Astrocyte (in vitro differentiated cells and primary cell): ENCODE data around the gene CCSER1. TPM values are rescaled to one million over a fixed set of nuclear protein-coding genes. Genes with fewer than 3 reads are reported as not detected.

Experiments
- DNase-seq: peaks from one replicate; pipeline ENCODE4 v3.0.0-alpha.2; 2010; ENCODE audit warnings: low read depth
- FAIRE-seq: peaks from 2 replicates; lab custom pipeline; 2011; peaks lifted over from hg19 to GRCh38; lab: Jason Lieb, UNC
- H2AFZ ChIP-seq: 2 replicates; pipeline ENCODE4 v1.6.0; 2012; ENCODE audit warnings: low read depth, low read length, inconsistent platforms
- H3K27ac ChIP-seq: 2 replicates; pipeline ENCODE4 v1.5.1; 2011; ENCODE audit warnings: low read depth, low read length, inconsistent platforms
- H3K27me3 ChIP-seq: 2 replicates; pipeline ENCODE4 v1.6.0; 2011; ENCODE audit warnings: low read length, inconsistent platforms; ENCODE audit not compliant: insufficient read depth
- H3K36me3 ChIP-seq: 2 replicates; pipeline ENCODE4 v1.5.1; 2011; ENCODE audit warnings: low read length, inconsistent platforms; ENCODE audit not compliant: insufficient read depth
- H3K4me1 ChIP-seq: 2 replicates; pipeline ENCODE4 v1.5.1; 2011; ENCODE audit warnings: low read length, inconsistent platforms; ENCODE audit not compliant: insufficient read depth
- H3K4me2 ChIP-seq: 2 replicates; pipeline ENCODE4 v1.6.0; 2012; ENCODE audit warnings: low read length, inconsistent platforms
- H3K4me3 ChIP-seq: 2 replicates; pipeline ENCODE4 v1.5.1; 2011; ENCODE audit warnings: low read depth, mild to moderate bottlenecking, low read length, inconsistent platforms; ENCODE audit not compliant: insufficient read depth
- H3K79me2 ChIP-seq: 2 replicates; pipeline ENCODE4 v1.6.0; 2012; ENCODE audit warnings: mild to moderate bottlenecking, low read length, inconsistent platforms; ENCODE audit not compliant: insufficient read depth
- H3K9ac ChIP-seq: 2 replicates; pipeline ENCODE4 v1.6.0; 2012; ENCODE audit warnings: mild to moderate bottlenecking, low read length, inconsistent platforms
- H3K9me3 ChIP-seq: 2 replicates; pipeline ENCODE4 v1.5.1; 2012; ENCODE audit warnings: low read depth, mild to moderate bottlenecking, low read length, inconsistent platforms; ENCODE audit not compliant: insufficient read depth
- H4K20me1 ChIP-seq: 2 replicates; pipeline ENCODE4 v1.6.0; 2012; ENCODE audit warnings: low read length, inconsistent platforms; ENCODE audit not compliant: insufficient read depth
- H3K27ac Mint-ChIP-seq: one replicate; pipeline ENCODE4 v1.8.0; 2021; ENCODE audit warnings: mild to moderate bottlenecking, mixed read lengths; ENCODE audit not compliant: unreplicated experiment
- H3K27me3 Mint-ChIP-seq: one replicate; pipeline ENCODE4 v1.8.0; 2021; ENCODE audit warnings: low read depth, mixed read lengths; ENCODE audit not compliant: unreplicated experiment
- H3K36me3 Mint-ChIP-seq: one replicate; pipeline ENCODE4 v1.8.0; 2021; ENCODE audit warnings: low read depth, mixed read lengths; ENCODE audit not compliant: unreplicated experiment
- H3K4me1 Mint-ChIP-seq: one replicate; pipeline ENCODE4 v1.8.0; 2021; ENCODE audit warnings: low read depth, mixed read lengths; ENCODE audit not compliant: unreplicated experiment
- H3K4me3 Mint-ChIP-seq: one replicate; pipeline ENCODE4 v1.8.0; 2021; ENCODE audit warnings: mild to moderate bottlenecking, moderate library complexity, mixed read lengths; ENCODE audit not compliant: unreplicated experiment
- H3K9me3 Mint-ChIP-seq: one replicate; pipeline ENCODE4 v1.8.0; 2021; ENCODE audit warnings: mild to moderate bottlenecking, mixed read lengths; ENCODE audit not compliant: unreplicated experiment
- EZH2 ChIP-seq: IDR thresholded peaks from 2 replicates; pipeline ENCODE4 v1.6.1; 2012; ENCODE audit warnings: mild to moderate bottlenecking, low read length, inconsistent platforms; ENCODE audit not compliant: insufficient read depth
- total RNA-seq: library from RNA; stranded (reverse); gene quantifications from 2 replicates; pipeline ENCODE4 v1.2.1, GENCODE V29; 2021
- TF ChIP-seq, protein P1 (sequence below): IDR thresholded peaks from 2 replicates; pipeline ENCODE4 v1.5.1; 2011; ENCODE audit warnings: low read depth, mild to moderate bottlenecking, inconsistent platforms, low read length, moderate library complexity; ENCODE audit not compliant: insufficient read depth

Gene CCSER1
- total RNA-seq, 1 donor from 2014 or later: 2.2 TPM

DNA sequence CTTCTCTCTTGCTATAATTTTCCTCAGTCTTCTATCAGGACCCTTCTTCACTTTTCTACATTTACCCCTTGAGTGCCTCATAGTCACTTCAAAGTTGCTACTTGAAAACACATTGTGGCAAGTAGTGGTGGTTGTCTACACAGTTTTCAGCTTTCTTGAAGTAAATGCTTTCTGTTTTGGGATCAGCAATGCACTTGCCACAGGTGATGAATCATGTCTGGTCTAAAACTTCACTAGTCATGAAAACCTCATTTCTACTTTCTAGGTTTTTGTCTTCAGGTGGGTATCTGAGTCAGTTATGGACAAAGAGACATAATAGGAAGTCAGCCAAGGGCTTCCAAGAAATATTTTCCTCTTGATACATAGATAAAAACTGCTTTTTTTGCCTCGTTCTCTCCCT is 359.2 kb downstream of the CCSER1 start:
- DNase-seq (no peak), FAIRE-seq (no peak)
- Mint-ChIP-seq H3K9me3 (peaks cover 15% of the 10 kb centered on the region), H3K27me3 (no peaks in the 10 kb centered on the region), H3K27ac (no peak overlapping the region), H3K4me3 (no peak overlapping the region), H3K36me3 (peaks cover 2% of the 10 kb centered on the region), H3K4me1 (no peaks in the 10 kb centered on the region)
- no peaks in the 10 kb centered on the region for H3K9me3 ChIP-seq
- no peaks in the 10 kb centered on the region for H3K79me2 ChIP-seq
- H3K4me2 ChIP-seq: no peak overlapping the region
- no peak overlapping the region for H3K9ac ChIP-seq
- no peak for TF ChIP-seq EZH2
- TF ChIP-seq, protein P1, sequence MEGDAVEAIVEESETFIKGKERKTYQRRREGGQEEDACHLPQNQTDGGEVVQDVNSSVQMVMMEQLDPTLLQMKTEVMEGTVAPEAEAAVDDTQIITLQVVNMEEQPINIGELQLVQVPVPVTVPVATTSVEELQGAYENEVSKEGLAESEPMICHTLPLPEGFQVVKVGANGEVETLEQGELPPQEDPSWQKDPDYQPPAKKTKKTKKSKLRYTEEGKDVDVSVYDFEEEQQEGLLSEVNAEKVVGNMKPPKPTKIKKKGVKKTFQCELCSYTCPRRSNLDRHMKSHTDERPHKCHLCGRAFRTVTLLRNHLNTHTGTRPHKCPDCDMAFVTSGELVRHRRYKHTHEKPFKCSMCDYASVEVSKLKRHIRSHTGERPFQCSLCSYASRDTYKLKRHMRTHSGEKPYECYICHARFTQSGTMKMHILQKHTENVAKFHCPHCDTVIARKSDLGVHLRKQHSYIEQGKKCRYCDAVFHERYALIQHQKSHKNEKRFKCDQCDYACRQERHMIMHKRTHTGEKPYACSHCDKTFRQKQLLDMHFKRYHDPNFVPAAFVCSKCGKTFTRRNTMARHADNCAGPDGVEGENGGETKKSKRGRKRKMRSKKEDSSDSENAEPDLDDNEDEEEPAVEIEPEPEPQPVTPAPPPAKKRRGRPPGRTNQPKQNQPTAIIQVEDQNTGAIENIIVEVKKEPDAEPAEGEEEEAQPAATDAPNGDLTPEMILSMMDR: no peak
- no peaks in the 10 kb centered on the region for H3K27me3 ChIP-seq
- H2AFZ ChIP-seq: no peak overlapping the region
- H3K4me1 ChIP-seq: no peaks in the 10 kb centered on the region
- no peak overlapping the region for H3K27ac ChIP-seq
- H3K36me3 ChIP-seq: no peaks in the 10 kb centered on the region
- no peaks in the 10 kb centered on the region for H4K20me1 ChIP-seq
- no peak overlapping the region for H3K4me3 ChIP-seq

DNA sequence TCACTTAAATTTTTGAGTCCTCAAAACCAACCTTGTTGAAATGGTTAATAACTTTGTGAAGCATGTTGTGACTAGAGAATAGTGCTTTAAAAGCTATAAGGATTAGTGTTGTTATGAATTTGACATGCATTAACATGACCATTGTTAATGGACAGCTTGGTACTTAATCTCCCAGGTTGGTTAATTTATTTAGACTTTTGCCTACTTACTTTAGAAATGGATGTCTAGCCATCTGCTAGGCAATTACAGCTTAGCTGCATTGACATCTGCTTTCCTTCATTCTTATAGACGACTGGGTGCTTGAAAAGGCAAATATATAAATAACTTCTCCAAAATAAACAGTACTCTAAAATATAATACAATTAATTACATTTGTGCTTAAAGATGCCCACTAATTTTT is 368.0 kb downstream of the CCSER1 start:
- H3K27ac Mint-ChIP-seq: no peak overlapping the region
- FAIRE-seq: no peak
- TF ChIP-seq, protein P1: no peak
- TF ChIP-seq EZH2: no peak
- Histone ChIP-seq H3K36me3 (no peaks in the 10 kb centered on the region), H3K79me2 (no peaks in the 10 kb centered on the region), H4K20me1 (no peaks in the 10 kb centered on the region), H3K27me3 (no peaks in the 10 kb centered on the region), H3K4me3 (no peak overlapping the region), H3K4me1 (no peaks in the 10 kb centered on the region), H3K4me2 (no peak overlapping the region), H2AFZ (no peak overlapping the region), H3K27ac (no peak overlapping the region), H3K9me3 (no peaks in the 10 kb centered on the region), H3K9ac (no peak overlapping the region)
- no peak overlapping the region for H3K4me3 Mint-ChIP-seq
- no peaks in the 10 kb centered on the region for H3K27me3 Mint-ChIP-seq
- no peak for DNase-seq
- no peaks in the 10 kb centered on the region for H3K4me1 Mint-ChIP-seq
- H3K9me3 Mint-ChIP-seq: peaks cover 3% of the 10 kb centered on the region
- no peaks in the 10 kb centered on the region for H3K36me3 Mint-ChIP-seq

DNA sequence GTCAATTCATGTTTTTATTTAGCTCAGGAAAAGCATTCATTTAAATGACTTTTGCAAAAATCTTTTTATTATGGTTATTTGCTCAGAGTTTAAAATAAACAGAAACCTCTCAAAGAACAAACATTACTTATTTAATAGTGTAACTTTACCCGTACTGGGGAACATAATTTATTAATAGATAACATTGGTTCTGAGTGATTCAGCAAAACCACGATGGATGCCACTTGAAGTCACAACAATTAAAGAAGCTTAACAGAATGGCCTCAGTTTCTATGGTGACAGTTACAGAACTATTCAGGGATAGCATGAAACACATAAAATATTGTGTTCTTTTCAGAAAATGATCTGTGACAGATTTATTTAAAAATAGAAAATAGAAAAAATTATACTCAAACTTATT is 368.7 kb downstream of the CCSER1 start:
- Histone ChIP-seq H3K4me3 (no peak overlapping the region), H3K36me3 (no peaks in the 10 kb centered on the region), H3K79me2 (no peaks in the 10 kb centered on the region), H2AFZ (no peak overlapping the region), H3K9ac (no peak overlapping the region), H3K27ac (no peak overlapping the region), H3K4me2 (no peak overlapping the region), H4K20me1 (no peaks in the 10 kb centered on the region), H3K4me1 (no peaks in the 10 kb centered on the region), H3K27me3 (no peaks in the 10 kb centered on the region), H3K9me3 (no peaks in the 10 kb centered on the region)
- Mint-ChIP-seq H3K4me1 (no peaks in the 10 kb centered on the region), H3K4me3 (no peak overlapping the region), H3K9me3 (peaks cover 6% of the 10 kb centered on the region), H3K27ac (no peak overlapping the region), H3K36me3 (no peaks in the 10 kb centered on the region), H3K27me3 (no peaks in the 10 kb centered on the region)
- FAIRE-seq (no peak), DNase-seq (no peak)
- TF ChIP-seq, protein P1: no peak
- no peak for TF ChIP-seq EZH2
